ENCODE data around the gene ARMC12. TPM values are rescaled to one million over a fixed set of nuclear protein-coding genes. Genes with fewer than 3 reads are reported as not detected.

The ARMC12 gene
- total and polyA plus RNA-seq, 2 of the 13 experiments (the other 11 are each of a cell fraction or from before 2014, with no cell fraction given): 1.3 TPM; not detected in 1

DNA sequence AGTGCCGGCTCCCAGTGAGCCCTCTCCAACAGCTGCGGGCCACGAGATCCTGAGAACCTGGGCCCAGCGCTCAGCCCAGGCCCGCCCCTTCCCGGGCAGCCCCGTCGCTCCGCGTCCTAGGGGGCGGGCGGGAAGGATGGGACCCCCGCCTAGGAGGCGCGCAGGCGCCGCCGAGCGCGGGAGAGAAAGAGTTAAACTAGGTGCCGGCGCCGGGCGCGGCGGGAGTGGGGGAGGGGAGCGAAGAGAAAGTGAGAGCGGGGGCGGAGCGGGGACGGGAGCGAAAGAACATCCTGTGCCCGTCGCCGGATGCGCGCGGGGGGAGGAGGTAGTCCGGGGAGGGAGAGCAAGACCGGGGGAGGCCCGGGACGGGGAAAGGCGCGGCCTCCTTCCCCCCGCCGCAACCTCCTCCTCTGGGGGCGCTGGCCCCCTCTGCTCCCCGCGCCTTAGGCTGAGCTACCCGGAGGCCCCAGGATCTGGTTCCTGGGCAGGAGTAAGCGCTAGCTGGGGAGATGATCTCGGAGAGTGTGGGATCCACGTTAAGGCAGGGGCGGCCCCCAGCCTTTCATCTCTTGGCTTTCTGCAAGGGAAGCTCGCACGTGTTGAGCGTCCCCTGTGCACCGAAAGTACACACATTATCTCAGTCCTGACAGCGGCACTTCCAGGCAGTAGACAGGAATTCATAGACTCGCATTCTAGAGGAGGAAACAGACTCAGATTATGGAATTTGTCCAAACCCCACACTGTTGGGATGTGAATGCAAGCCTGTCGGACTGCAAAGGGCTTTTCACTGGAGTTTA lies 4.9 kb upstream of the ARMC12 start (continued):
- no peak for TF ChIP-seq ARID3A (IDR thresholded peaks at IDR 0.05; ENCODE audit: low read depth, low read length)
- TF ChIP-seq MYNN (CRISPR knock-in tag; IDR thresholded peaks at IDR 0.05; ENCODE audit: low read depth): no peak
- no peak for TF ChIP-seq ZNF883 (CRISPR knock-in tag; IDR thresholded peaks at IDR 0.05; ENCODE audit: not compliant biosample characterization)
- TF ChIP-seq, protein P1, sequence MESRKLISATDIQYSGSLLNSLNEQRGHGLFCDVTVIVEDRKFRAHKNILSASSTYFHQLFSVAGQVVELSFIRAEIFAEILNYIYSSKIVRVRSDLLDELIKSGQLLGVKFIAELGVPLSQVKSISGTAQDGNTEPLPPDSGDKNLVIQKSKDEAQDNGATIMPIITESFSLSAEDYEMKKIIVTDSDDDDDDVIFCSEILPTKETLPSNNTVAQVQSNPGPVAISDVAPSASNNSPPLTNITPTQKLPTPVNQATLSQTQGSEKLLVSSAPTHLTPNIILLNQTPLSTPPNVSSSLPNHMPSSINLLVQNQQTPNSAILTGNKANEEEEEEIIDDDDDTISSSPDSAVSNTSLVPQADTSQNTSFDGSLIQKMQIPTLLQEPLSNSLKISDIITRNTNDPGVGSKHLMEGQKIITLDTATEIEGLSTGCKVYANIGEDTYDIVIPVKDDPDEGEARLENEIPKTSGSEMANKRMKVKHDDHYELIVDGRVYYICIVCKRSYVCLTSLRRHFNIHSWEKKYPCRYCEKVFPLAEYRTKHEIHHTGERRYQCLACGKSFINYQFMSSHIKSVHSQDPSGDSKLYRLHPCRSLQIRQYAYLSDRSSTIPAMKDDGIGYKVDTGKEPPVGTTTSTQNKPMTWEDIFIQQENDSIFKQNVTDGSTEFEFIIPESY (CRISPR knock-in tag; IDR thresholded peaks at IDR 0.05): peak; percentile 7
- no peak for TF ChIP-seq ZNF496 (CRISPR knock-in tag; IDR thresholded peaks at IDR 0.05; ENCODE audit: insufficient replicate concordance)
- TF ChIP-seq KDM6A (CRISPR knock-in tag; IDR thresholded peaks at IDR 0.05; ENCODE audit: low read depth): peak; percentile 60; the same call in 1 of the 2 replicates
- no peak for TF ChIP-seq TBP (CRISPR knock-in tag; IDR thresholded peaks at IDR 0.05)
- TF ChIP-seq ZNF879 (CRISPR knock-in tag; IDR thresholded peaks at IDR 0.05): no peak
- TF ChIP-seq NFE2 (CRISPR knock-in tag; IDR thresholded peaks at IDR 0.05): no peak
- peak; percentile 66 for TF ChIP-seq TAF15 (IDR thresholded peaks at IDR 0.05; ENCODE audit: low read depth, low read length, poor library complexity, severe bottlenecking)
- TF ChIP-seq TCF7 (IDR thresholded peaks at IDR 0.05; ENCODE audit: low read depth): peak; percentile 88
- TF ChIP-seq PTBP1 (IDR thresholded peaks at IDR 0.05; ENCODE audit: low read depth, low read length, poor library complexity, severe bottlenecking): no peak
- TF ChIP-seq ZNF816 (CRISPR knock-in tag; IDR thresholded peaks at IDR 0.05; ENCODE audit: borderline replicate concordance): no peak
- peak; percentile 20; the same call in 1 of the 2 replicates for TF ChIP-seq ZNF253 (CRISPR knock-in tag; IDR thresholded peaks at IDR 0.05; ENCODE audit: borderline replicate concordance)
- TF ChIP-seq HHEX (CRISPR knock-in tag; IDR thresholded peaks at IDR 0.05): no peak
- peak; percentile 74; the same call in 1 of the 2 replicates for TF ChIP-seq BCL6 (CRISPR knock-in tag; IDR thresholded peaks at IDR 0.05)
- no peak for TF ChIP-seq ZNF510 (CRISPR knock-in tag; IDR thresholded peaks at IDR 0.05; ENCODE audit: low read depth)
- peak; percentile 65 for TF ChIP-seq ZC3H13 (CRISPR knock-in tag; IDR thresholded peaks at IDR 0.05)
- TF ChIP-seq ERF (CRISPR knock-in tag; IDR thresholded peaks at IDR 0.05): peak; percentile 71
- TF ChIP-seq TBX3 (IDR thresholded peaks at IDR 0.05; ENCODE audit: borderline replicate concordance): peak; percentile 77
- TF ChIP-seq NFIB (CRISPR knock-in tag; IDR thresholded peaks at IDR 0.05; ENCODE audit: borderline replicate concordance): no peak
- 0 out of 2 replicates have a peak, but pooled peaks have one; percentile 5 for TF ChIP-seq NFYB (CRISPR knock-in tag; IDR thresholded peaks at IDR 0.05)
- peak; percentile 77 for TF ChIP-seq TGIF2 (CRISPR knock-in tag; IDR thresholded peaks at IDR 0.05)

All from HepG2 (cell line).